ENCODE results near the gene ARID3A. TPM values are rescaled to one million over a fixed set of nuclear protein-coding genes. Genes with fewer than 3 reads are reported as not detected.

ARID3A gene
- total RNA-seq, 1 experiment from 2014 or later: 10.2 TPM

DNA sequence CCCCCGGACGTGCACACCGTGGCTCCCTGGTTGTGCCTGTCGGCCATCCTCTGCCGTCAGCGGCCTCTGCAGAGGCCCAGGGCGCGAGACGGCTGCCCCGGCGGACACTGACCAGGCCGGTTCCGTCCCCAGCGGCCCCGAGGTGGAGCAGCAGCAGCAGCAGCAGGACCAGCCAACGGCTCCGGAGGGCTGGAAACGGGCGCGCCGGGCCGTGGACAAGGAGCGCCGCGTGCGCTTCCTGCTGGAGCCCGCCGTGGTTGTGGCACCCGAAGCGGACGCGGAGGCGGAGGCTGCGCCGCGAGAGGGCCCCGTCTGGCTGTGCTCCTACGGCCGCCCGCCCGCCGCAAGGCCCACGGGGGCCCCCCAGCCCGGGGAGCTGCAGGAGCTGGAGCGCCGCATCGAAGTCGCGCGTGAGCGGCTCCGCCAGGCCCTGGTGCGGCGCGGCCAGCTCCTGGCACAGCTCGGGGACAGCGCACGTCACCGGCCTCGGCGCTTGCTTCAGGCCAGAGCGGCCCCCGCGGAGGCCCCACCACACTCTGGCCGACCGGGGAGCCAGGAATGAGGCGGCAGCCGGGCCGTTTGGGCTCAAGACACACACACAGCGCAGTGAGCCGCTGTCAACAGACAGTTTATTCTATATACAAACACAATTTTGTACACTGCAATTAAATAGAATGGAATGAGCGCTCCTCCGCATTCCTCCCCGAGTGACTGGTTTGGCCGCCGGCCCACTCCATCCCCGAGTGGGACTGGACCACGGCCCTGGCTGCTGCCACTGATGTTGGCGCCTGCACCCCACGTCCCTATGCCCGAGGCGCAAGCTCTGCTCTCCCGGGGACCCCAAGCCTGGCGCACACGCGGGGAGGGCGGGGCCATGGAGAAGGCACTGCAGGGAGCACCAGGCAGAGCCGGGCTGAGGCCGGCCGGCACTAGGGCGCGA, 83.5 kb downstream of the ARID3A start:
- Mint-ChIP-seq H3K4me3 (ENCODE audit: unreplicated experiment) (no peak overlapping the region), H3K9me3 (ENCODE audit: unreplicated experiment) (no peaks in the 10 kb centered on the region), H3K4me1 (ENCODE audit: insufficient read depth, unreplicated experiment) (no peaks in the 10 kb centered on the region), H3K27me3 (ENCODE audit: insufficient read depth, unreplicated experiment) (no peaks in the 10 kb centered on the region), H3K27ac (ENCODE audit: low read depth, unreplicated experiment) (no peak overlapping the region), H3K36me3 (ENCODE audit: insufficient read depth, unreplicated experiment) (peaks cover 20% of the 10 kb centered on the region)
- ChIA-PET CTCF (interaction anchor here (1.2 kb wide), 1 partner anchor 8 kb away, joined by 3 read pairs; no protein-coding TSS in a partner anchor), POLR2A (interaction anchor here (1.0 to 1.4 kb wide), 2 partner anchors 10 to 13 kb away, joined by 3 read pairs; no protein-coding TSS in a partner anchor)
- no peak for DNase-seq (ENCODE audit: unreplicated experiment)
- BruUV-seq (replicated peaks): TSS peak; percentile 83
- no peak for TF ChIP-seq CTCF (IDR thresholded peaks at IDR 0.05; ENCODE audit: unreplicated experiment)
- intact Hi-C loops (cut with micrococcal nuclease): no loop called here

- H3K36me3 Mint-ChIP-seq (ENCODE audit: insufficient read depth, unreplicated experiment): peaks cover 20% of the 10 kb centered on the region
- CTCF ChIA-PET: interaction anchor here (1.2 kb wide), 1 partner anchor 8 kb away, joined by 3 read pairs; no protein-coding TSS in a partner anchor
- intact Hi-C loops (cut with micrococcal nuclease): no loop called here
- POLR2A ChIA-PET: interaction anchor here (1.0 to 1.4 kb wide), 2 partner anchors 9 to 14 kb away, joined by 3 read pairs; no protein-coding TSS in a partner anchor
- H3K4me1 Mint-ChIP-seq (ENCODE audit: insufficient read depth, unreplicated experiment): no peaks in the 10 kb centered on the region
- H3K27me3 Mint-ChIP-seq (ENCODE audit: insufficient read depth, unreplicated experiment): no peaks in the 10 kb centered on the region
- DNase-seq (ENCODE audit: unreplicated experiment): no peak
- no TSS peak for BruUV-seq (replicated peaks)
- no peaks in the 10 kb centered on the region for H3K9me3 Mint-ChIP-seq (ENCODE audit: unreplicated experiment)
- no peak overlapping the region for H3K4me3 Mint-ChIP-seq (ENCODE audit: unreplicated experiment)
- no peak overlapping the region for H3K27ac Mint-ChIP-seq (ENCODE audit: low read depth, unreplicated experiment)
- no peak for TF ChIP-seq CTCF (IDR thresholded peaks at IDR 0.05; ENCODE audit: unreplicated experiment)
Measured at GRCh38 chr19:1009981-1010538, 84.2 kb downstream of the ARID3A start.

DNA sequence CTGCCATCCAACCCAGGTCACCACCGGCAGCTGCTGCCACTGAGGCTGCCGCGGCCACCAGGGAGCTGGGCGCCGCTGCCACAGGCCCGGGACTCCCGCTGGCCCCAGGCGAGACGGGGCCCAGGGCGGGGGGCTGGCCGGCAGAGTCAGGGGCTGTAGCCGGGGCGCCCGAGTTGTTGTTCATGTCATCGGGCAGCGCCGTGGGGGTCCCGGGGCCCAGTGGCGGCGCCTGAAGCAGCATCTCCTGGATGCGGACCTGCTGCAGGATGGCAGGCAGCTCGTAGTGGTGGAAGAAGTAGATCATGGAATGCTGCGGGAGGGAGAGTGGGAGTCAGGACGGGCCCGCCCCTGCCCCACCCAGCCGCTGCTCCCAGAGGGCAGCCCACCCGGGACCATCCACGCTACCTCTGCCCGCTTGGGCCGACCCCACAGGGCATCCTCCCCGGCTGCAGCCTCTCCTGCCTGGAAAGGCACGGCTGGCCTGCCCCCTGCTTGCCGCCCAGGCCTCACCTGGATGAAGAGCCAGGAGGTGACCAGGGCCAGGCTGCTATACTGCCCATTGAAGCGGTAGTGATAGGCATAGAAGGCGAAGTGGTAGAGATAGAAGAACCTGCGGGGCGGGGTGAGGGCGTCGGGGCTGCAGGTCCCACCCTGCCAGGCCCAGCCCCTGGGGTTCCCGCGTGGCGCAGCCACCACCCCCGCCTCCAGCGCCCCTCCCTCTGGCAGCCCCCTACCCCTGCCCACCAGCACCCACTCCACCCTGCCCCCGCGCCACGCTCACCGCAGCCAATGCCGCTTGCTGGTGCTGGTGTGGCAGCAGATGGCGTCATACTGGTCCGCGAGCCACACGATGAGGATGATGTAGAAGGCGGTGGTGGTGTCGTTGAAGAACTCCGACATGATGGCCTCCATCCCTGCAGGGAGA, 85.0 kb downstream of the ARID3A start:
- TF ChIP-seq CTCF (IDR thresholded peaks at IDR 0.05; ENCODE audit: unreplicated experiment): no peak
- BruUV-seq (replicated peaks): no TSS peak
- Mint-ChIP-seq H3K9me3 (ENCODE audit: unreplicated experiment) (no peaks in the 10 kb centered on the region), H3K36me3 (ENCODE audit: insufficient read depth, unreplicated experiment) (peaks cover 20% of the 10 kb centered on the region), H3K4me3 (ENCODE audit: unreplicated experiment) (no peak overlapping the region), H3K27ac (ENCODE audit: low read depth, unreplicated experiment) (no peak overlapping the region), H3K27me3 (ENCODE audit: insufficient read depth, unreplicated experiment) (no peaks in the 10 kb centered on the region), H3K4me1 (ENCODE audit: insufficient read depth, unreplicated experiment) (no peaks in the 10 kb centered on the region)
- POLR2A ChIA-PET: interaction anchor here (1.0 to 1.4 kb wide), 2 partner anchors 9 to 15 kb away, joined by 3 read pairs; no protein-coding TSS in a partner anchor
- CTCF ChIA-PET: interaction anchor here (1.2 kb wide), 1 partner anchor 9 kb away, joined by 3 read pairs; no protein-coding TSS in a partner anchor
- DNase-seq (ENCODE audit: unreplicated experiment): no peak
- intact Hi-C loops (cut with micrococcal nuclease): no loop called here
